Measurements from ENCODE around the gene TMEM39A.

TMEM39A gene

DNA sequence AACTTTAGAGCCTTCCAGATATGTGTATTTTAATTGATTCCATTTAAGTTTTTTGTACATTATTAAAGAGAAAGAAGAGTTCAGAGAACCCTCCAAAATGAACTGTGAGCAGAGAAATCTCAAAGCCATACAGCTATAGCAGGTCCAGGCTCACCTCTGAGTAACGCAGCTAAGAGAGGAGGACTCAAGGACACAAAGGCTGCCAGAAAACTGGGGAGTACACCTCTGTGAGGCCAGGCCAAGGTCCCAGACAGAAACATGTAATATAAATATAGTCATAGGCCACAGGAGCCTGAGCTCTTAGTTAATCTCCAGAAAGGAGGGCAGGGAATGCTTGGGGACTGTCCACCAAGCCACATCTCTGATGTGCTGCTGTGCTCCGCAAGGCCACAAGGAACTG, 66.5 kb downstream of the TMEM39A start:
- DNase-seq, result no peak

GRCh38 chr3:119395923-119396358, 67.5 kb downstream of the TMEM39A start:
- DNase-seq, result no peak

DNA sequence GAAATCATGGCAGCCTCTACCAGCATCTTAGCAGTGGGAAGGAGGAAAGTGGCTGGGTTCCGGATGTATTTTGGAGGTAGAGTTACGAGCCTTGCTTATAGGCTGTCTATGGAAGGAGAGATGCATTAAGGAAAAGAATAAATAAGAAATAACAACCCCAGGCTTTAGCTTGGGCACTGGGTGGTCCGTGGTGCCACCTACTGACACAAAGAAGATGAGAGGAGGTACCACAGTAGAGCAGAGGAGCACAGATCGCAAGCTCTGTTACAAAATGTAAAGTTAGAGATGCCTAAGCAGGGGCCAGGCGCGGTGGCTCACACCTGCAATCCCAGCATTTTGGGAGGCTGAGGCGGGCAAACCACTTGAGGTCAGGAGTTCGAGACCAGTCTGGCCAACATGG, 74.8 kb downstream of the TMEM39A start:
- no peak for DNase-seq

DNA sequence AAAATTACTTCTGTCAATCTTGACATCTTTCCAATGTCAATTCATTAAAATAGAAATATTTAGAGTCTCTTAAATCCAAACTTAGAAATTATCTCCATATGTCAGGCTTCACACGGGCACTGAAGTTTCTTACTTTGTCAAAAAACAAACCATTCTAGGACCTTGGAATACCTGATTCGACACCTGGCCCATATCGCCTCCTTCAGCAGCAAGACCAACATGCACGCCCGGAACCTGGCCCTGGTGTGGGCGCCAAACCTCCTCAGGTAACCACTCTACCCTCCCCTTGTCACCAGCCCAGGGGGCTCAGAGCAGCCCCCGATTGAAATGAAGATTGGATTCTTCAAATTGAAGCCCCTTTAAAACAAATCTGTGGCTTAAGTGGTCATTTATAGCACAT, 81.3 kb downstream of the TMEM39A start:
- no peak for DNase-seq

DNA sequence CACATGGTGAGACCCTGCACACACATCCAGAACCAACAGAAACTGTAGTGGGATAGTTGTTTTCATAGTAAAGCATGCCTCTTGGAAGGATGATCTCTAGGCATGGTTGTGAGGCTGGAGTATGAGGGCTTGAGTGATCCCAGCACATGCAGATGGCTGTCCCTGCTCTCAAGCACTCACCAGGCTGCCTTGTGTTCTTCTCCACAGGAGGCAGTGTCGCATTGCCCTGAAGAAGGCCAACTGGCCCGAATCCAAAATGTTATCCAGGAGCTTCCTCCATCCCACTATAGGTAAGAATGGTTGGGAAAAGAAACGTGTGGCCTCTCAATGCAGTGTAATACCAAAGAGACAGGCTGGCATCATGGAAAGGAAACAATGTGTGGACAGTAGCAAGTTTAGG, 82.7 kb downstream of the TMEM39A start:
- no peak for DNase-seq

Measured in T-helper 9 cell (primary cell).